Hippocampal formation (tissue), 2 donors: ENCODE results near the gene ZMAT5.

Source experiments
- DNase-seq, 2 donors: peaks; one replicate each; lab custom pipeline; 2025; lab: John Stamatoyannopoulos, UW

ZMAT5 gene

DNA sequence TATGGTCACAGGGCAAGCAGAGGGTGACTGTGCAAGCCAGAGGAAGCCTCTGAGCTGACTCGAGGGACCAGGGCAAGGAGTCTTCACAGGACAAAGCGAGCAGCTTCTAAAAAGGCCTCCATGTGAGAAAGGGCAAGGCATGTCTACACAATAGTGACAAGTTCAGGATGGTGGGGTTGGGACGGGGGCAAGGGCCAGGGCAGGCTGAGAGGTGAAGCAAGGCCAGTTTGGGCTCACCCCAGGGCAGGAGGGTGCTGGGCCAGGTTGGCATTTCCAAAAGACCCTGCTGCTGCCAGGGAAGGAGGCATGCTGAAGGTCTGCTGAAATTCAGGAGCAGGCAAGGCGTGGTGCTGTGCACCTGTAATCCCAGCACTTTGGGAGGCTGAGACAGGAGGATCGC lies 59.3 kb downstream of the ZMAT5 start:
- no peak for DNase-seq

DNA sequence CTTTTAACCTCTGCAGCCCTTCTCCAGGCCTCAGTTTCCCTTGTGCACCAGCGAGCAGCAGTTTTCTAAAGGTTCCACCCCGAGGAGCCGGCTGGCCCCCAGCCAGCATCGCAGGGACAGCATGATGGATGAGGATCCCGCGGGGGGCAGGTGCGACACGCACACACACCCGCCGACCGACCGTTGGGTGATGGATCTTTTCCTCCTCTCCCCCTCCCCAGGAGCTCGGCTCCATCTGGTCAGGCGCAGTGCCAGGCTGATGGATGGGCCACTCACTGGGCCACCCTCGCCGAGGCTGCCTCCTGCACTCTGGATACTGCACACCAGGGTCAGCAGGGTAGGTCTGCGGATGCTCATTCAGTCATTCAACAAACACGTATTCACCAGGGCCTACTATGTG lies 59.8 kb downstream of the ZMAT5 start:
- DNase-seq, result no peak

- no peak for DNase-seq
Measured at GRCh38 chr22:29706486-29706885, 60.3 kb downstream of the ZMAT5 start.

- DNase-seq, result no peak
Measured at GRCh38 chr22:29705651-29706050, 61.2 kb downstream of the ZMAT5 start.

DNA sequence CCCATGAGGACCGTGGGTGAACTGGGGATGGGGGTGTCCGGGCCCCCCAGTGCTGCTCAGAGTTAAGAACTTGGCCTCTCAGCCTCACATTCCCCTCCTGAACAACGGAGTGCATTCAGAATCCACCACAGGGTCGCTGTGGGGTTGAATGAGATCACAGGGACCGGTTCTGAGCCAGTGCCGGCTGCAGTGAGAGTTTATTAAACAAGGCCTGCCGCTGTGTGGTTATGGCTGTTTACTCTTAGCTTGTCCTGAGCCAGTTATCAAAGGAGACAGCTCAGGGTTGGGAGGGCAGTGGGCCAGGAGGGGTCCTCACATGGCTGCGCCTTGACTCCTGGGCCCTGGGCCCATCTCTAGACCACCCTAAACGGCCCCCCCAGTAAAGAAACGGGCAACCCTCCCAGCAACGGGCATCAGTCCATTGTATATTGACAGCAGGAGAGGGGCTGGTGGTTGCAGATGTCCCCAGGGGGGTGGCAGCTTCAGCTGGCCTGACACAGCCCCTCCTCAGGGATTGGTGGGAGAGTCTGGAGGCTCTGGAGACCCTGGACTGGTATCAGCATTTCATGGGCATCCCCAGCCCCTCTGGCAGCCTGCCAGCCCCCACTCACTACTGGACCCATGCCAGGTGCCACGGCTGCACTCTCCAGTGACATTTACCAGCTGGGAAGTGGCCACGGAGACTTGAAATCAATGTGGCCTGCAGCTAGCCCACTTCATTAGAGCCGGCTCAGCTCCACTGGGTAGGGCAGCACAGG lies 62.1 kb downstream of the ZMAT5 start:
- peak; percentile 68 to 73 for DNase-seq

GRCh38 chr22:29703569-29704195 lies 63.1 kb downstream of the ZMAT5 start:
- DNase-seq, result no peak

DNA sequence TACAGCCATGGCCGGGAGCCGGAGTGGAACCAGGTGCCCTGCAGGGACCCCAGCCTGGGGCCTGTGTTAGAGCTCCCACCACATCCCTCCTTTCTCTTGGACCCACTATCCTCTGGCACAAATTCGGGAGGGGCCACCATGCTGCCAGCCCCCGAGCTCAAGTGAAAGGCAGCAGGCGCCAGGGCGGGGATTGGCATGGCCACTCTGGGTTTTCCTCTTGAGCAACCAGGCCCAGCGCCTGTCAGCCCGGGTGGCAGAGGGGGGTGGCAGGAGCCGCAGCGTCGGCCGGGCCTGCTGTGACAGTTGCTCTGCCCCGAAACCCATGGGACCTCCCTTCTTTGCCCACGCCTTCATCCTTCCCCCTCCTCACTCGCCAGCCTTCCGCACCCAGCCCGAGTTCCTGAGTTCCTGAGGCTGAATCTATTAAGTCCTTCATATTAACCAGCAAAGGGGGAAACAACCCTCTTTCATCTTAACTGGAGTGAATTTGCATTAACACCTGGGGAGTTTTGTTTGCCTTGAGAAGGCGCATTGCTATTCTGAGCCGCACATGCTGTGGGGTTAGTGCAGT lies 63.8 kb downstream of the ZMAT5 start:
- peak; percentile 33 to 35 for DNase-seq

DNA sequence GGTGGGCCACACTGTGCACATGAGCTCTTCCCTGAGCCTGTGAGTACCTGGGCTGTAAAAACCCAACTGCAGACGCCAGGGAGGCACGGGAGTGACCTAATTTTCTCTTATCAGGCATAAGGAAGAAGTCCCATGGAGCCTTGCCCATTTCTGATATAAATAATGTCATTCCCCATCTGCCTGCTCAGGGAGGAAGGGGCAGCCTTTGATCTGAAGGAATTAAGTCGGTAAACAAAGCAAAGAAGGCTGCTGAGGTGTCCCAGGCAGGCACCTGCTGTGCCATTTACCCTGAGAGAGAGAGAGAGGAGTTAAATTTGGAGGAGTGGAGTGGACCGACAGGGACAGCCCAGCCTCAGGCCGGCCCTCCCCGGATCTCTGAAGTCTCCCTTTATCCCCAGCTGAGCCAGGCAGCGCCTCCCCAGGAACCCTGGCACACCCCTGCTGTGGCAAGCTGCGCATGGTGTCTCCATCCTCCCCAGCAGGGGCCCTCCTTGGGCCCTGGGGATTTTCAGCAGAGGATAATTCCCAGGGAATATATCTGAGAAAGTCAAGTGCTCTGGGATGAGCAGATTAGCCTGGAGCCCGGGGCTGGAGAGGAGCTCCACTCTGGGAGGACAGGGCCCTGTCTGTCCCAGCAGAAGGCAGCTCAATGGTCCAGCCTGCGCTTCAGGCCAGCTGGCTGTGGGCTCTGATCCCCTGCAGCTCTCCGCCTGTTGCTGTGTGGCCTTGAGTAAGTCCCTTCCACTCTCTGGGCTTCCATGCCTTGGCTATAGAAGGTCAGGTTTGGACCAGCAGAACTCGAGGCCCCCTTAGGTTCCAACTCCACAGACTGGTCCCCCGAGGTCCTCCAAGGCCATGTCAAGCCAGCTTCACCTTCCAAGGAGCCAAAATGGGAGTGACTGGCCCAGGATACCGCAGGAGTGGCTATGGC lies 64.5 kb downstream of the ZMAT5 start:
- DNase-seq, result peak in 1 of 2 donors; percentile 16

DNA sequence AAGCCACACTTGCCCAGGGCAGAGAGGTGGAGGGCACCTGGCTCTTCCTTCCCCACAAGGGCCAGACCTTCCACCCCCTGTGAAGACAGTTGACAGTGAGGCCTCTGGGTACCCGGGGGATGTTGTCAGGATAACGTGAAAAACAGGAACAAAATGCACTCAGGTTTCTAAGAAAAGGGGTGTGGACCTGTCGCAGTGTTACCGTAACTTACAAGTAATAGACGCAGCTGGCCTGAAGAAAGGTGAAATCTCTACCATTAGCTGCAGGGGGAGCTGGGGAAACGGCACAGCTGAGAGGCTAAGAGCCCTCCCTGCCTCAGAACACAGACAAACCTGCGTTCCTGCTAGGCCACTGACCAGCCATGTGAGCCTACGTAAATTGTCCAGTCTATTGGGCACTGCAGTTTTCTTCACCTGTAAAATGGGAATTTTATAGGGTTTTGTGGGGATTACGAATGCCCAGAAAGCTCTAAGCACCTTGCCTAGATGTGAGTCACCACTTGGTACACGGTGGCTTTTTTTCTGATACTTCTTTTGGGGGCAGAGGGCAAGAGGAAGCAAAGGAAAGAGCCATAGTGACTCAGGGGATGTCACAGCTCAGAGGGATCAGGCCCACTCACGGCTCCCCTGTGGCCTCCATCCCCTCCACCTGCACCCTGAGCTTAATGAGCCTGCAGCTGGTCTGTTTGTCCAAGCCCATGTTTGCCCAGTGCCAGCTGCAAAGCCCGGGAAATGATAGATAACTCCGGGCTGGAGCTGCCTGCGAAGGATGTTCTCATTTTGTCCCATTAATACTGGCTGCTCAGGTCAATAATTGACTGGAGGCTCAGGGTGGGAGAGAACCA lies 65.4 kb downstream of the ZMAT5 start:
- no peak for DNase-seq

DNA sequence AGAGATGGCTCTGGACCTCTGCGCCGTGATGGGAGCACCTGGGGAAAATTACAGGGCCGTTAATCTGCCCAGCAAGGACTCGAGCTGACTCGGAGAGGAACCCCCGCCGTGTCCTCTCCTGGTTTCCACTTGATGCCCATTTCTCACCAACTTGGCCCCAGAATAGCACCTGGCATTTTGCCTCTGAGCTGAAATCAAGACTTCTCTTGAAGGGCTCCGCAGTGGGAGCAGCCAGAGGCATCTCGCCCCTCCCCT lies 66.0 kb downstream of the ZMAT5 start:
- no peak for DNase-seq

DNA sequence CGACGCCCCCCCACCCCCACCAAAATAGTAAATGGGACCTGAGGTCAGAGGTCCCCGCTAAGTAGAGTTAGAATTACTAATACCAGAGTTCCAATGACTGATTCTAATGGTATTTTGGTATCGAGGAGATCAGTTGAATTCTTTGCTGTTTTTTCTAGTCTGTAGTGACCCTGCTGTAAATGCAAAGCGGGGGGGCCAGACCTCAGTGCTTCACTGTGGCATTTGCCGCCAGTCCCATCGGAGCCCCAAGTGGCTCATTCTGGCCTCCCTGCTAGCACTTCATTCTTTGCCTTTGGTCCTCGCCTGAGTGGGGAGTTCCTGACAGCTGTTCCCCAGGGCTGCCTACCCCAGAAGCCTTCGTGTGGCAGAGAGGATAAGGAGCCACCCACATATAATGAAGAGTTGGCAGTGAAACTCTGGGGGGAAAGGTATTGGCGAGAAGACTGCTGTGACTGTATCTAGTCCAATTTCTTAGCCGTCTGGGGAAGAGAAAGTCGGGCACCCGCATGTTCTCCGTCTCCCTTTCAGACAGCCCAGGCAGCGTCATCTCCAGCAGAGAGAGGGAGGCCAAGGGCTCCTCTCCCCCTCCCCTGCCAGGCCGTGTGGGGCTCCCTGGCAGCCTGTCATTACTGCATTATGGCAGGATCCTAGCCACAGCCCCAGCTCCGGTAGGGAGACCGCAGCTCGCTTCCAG lies 66.5 kb downstream of the ZMAT5 start:
- DNase-seq, result no peak

DNA sequence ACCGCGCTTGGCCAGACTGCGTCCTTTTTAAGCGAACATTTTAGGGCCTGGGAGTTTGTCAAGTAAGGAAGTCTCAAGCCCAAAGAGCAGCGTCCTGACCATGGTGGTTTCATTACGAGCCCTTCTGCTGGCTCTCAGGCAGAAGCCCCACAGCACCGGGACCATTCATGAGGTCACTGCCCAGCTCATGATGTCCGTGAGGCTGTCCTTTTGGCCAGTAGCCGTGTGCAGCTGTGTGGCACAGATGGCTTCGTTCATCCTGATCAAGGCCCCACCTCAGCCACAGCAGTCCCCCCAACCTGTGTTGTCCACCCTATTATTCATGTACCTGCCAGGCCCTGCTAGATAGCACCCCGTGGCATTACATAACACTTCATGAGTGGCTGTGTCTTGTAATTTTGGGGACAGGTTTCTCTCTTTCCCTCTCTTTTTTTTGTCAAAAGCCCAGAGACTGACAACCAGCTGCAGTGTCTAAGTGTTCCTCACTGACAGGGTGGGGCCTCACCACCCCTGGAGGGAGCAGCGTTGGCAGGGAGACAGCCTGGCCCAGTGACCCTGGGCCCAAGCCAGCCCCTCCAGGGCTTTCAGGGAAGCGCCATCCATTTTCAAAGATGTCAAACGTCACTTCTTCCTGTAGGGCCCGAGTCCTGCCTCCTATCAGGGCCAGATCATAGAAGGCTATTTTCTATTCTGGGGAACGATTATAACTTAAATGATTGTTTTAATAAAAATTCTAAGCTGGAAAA lies 68.8 kb downstream of the ZMAT5 start:
- no peak for DNase-seq

DNA sequence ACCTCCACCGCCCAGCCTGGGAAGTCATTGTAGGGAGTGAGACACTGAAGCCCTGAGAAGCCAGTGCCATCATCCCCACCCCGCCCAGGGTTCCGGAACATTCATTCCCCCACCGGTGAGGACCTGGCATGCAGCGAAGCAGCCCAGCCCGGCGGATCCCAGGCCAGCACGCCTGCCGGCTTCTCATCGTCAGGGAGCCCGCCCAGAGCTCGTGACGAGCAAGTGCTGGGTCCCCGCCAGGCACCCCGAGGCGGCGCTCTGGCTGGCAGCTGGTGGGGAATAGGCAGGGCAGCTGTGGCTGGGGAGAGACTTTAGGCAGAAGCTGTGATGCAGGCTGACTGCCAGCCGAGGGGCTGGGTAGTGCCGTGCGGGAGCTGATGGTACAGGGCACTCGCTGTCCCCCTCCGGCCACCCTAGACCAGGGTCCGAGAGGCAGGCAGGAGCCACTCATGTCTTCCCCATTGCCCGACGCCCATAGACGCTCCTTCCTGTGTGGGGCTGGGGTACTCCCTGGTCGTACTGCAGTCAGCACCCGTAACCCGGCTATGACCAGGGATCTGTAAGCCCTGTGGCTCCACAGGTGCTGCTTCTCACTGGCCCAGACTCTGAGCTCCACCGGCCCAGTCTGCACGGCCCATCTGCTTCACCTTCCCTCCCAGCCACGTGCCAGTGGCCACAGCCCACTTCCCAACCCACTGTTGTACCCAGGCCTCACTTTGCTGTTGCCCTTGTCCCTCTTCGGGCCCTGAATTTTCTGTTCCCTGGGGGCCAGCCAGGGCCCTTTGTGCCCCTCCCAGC lies 71.5 kb downstream of the ZMAT5 start:
- DNase-seq, result peak in 1 of 2 donors; percentile 68

- DNase-seq, result no peak
Measured at GRCh38 chr22:29693671-29694070, 73.1 kb downstream of the ZMAT5 start.

GRCh38 chr22:29693161-29693560 lies 73.6 kb downstream of the ZMAT5 start:
- DNase-seq, result no peak

DNA sequence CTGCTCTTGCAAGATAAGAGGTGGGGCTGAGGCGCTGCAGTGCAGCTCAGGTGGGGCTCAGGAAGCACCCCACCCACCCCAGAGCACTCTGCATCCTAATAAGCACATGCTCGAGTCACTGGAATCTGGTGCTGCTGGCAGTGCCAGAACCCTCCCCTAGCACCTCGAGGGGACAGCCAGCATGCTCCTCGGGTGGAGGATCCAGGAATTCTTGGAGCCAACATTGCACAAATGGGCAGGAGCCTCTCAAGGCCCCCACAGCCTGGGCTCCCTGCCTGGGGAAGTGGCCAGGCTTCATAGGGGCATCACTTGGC lies 74.5 kb downstream of the ZMAT5 start:
- DNase-seq, result no peak

DNA sequence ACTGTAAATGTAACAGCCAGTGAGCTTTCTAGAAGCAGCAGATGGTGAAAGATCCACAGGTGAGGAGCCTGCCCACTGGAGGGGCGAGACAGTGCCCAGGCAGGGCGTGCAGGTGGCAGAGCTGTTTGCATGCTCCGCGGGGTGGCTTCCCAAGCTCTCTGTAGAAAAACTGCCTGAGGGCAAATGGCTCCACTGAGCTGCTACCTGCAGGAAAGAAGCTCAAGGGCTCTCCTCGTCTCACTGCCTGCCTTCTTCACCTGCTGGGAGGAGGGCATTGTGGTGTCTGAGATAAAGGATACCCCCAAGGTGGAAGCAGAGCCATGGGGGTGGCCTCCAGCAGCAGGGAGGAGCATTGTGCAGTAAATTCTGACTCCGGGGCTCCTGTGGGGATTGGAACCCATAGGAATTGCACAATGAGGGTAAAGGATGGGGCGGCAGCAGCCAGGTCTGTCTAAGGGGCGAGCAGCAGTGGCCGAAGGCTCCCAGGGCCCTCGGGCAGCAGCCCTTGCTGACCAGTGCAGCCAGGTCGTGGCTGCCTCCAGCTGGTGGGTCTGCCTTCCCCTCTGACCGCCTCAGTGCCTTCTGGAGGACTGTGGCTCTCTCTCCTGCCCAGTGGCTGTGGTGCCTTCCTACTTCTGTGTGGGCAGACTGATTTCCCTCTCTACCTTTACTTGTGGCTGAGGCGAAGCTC lies 75.0 kb downstream of the ZMAT5 start:
- no peak for DNase-seq

DNA sequence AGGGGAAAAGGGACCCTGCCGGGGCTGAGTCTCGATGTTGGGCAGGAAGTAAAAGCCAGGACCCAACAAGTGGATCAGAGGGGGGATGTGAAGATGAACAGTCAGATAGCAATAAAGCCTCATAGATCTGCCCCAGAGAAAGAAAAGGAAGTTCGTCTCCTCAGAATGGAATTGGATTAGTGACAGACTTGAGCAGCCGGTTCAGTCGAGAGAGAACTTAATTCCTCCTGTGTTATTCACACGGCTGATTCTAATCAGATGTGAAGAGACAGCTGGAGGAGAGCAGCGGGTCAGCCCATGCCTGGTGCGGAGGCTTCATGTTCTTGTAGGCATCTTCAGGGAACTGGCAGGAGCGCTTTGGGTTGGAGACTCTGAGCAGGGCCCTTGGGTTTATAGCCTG lies 76.3 kb downstream of the ZMAT5 start:
- DNase-seq, result no peak

GRCh38 chr22:29689880-29690213 lies 77.0 kb downstream of the ZMAT5 start:
- DNase-seq, result peak; percentile 56 to 71
